GM19239 (cell line): Measurements from ENCODE around the gene FOXK1.
A peak's percentile ranks its signal among the peaks of the same experiment; 100 is the strongest.
"Not testable (repeated sequence)": the region's sequence is repeated elsewhere in the genome, so short reads cannot be mapped to it uniquely, and the experiment has no call there.

Source experiments
- DNase-seq: peaks from one replicate; pipeline ENCODE4 v3.0.0; 2011; ENCODE audit warnings: low spot score; ENCODE audit not compliant: insufficient read length
- FAIRE-seq: peaks from 2 replicates; lab custom pipeline; 2011; peaks lifted over from hg19 to GRCh38; lab: Jason Lieb, UNC

The FOXK1 gene

GRCh38 chr7:4663239-4664018 is 18.7 kb upstream of the FOXK1 start:
- FAIRE-seq (no peak), DNase-seq (no peak)

- FAIRE-seq (no peak), DNase-seq (no peak)
These were observed 16.4 kb upstream of the FOXK1 start for GRCh38 chr7:4665661-4666060.

GRCh38 chr7:4667776-4668509 is 14.2 kb upstream of the FOXK1 start:
- DNase-seq, result no peak
- no peak for FAIRE-seq

- FAIRE-seq (no peak), DNase-seq (no peak)
These were observed 13.6 kb upstream of the FOXK1 start for GRCh38 chr7:4668510-4668847.

GRCh38 chr7:4670791-4671190 is 11.3 kb upstream of the FOXK1 start:
- FAIRE-seq, result no peak

GRCh38 chr7:4675771-4676367 is 6.2 kb upstream of the FOXK1 start:
- FAIRE-seq, result no peak
- no peak for DNase-seq

More at GRCh38 chr7:4670791-4671190, 11.3 kb upstream of the FOXK1 start:
- DNase-seq, result no peak

GRCh38 chr7:4677518-4677917 is 4.6 kb upstream of the FOXK1 start:
- FAIRE-seq, result not testable (repeated sequence)

GRCh38 chr7:4681218-4681851 is 760 bp upstream of the FOXK1 start:
- FAIRE-seq, result no peak
- DNase-seq, result no peak

More at GRCh38 chr7:4677518-4677917, 4.6 kb upstream of the FOXK1 start:
- not testable (repeated sequence) for DNase-seq

GRCh38 chr7:4682621-4683042 is 537 bp downstream of the FOXK1 start:
- peak; percentile 37 for FAIRE-seq
- no peak for DNase-seq

- DNase-seq (no peak), FAIRE-seq (no peak)
These were observed 1.2 kb downstream of the FOXK1 start for GRCh38 chr7:4683043-4683883.

GRCh38 chr7:4683884-4684565 is 1.9 kb downstream of the FOXK1 start:
- no peak for DNase-seq
- peak; percentile 66 for FAIRE-seq

- FAIRE-seq, result no peak
These were observed 2.8 kb downstream of the FOXK1 start for GRCh38 chr7:4684846-4685245.

GRCh38 chr7:4685676-4686075 is 3.6 kb downstream of the FOXK1 start:
- not testable (repeated sequence) for FAIRE-seq, DNase-seq

More at GRCh38 chr7:4684846-4685245, 2.8 kb downstream of the FOXK1 start:
- no peak for DNase-seq

- FAIRE-seq, result no peak
These were observed 5.9 kb downstream of the FOXK1 start for GRCh38 chr7:4687956-4688355.

GRCh38 chr7:4689151-4689550 is 7.1 kb downstream of the FOXK1 start:
- DNase-seq (no peak), FAIRE-seq (no peak)

More at GRCh38 chr7:4687956-4688355, 5.9 kb downstream of the FOXK1 start:
- DNase-seq, result no peak

- no peak for DNase-seq
- FAIRE-seq, result no peak
These were observed 7.6 kb downstream of the FOXK1 start for GRCh38 chr7:4689668-4690067.

- no peak for DNase-seq
- FAIRE-seq, result no peak
These were observed 9.1 kb downstream of the FOXK1 start for GRCh38 chr7:4690953-4691856.

GRCh38 chr7:4692055-4692454 is 10.0 kb downstream of the FOXK1 start:
- no peak for FAIRE-seq
- DNase-seq, result no peak
